GM13977 (cell line): ENCODE measurements around the gene MOK.
A peak's percentile ranks its signal among the peaks of the same experiment; 100 is the strongest.

Experiments
- DNase-seq: peaks from one replicate; pipeline ENCODE4 v3.0.0; 2012; ENCODE audit warnings: low spot score
- CTCF ChIP-seq: IDR thresholded peaks from 2 replicates; pipeline ENCODE4 v1.5.1; 2012; ENCODE audit warnings: mild to moderate bottlenecking, control low read depth; ENCODE audit not compliant: insufficient read depth; ENCODE audit errors: extremely low read depth, missing control alignments
- in situ Hi-C: fragments of 300-500 bp; cut with MboI; formaldehyde crosslinking; loops from one replicate; pipeline ENCODE4 v1.12.0; 2022; ENCODE audit warnings: low sequenced_read_pairs, low pct_unique_long_range_greater_than_20kb, mixed read lengths, inconsistent platforms; ENCODE audit not compliant: unreplicated experiment

MOK gene

GRCh38 chr14:102323102-102323501, 18.1 kb upstream of the MOK start:
- in situ Hi-C loops: loop anchor here (25.0 kb wide), 2 partner anchors 361 to 611 kb away; partner anchors contain the start of gene DYNC1H1
- no peak for DNase-seq
- TF ChIP-seq CTCF: peak; percentile 49

GRCh38 chr14:102321456-102322422, 16.8 kb upstream of the MOK start:
- DNase-seq: no peak
- in situ Hi-C loops: loop anchor here (25.0 kb wide), 2 partner anchors 359 to 609 kb away; partner anchors contain the start of gene DYNC1H1
- no peak for TF ChIP-seq CTCF

GRCh38 chr14:102320671-102321455, 15.9 kb upstream of the MOK start:
- in situ Hi-C loops: loop anchor here (25.0 kb wide), 2 partner anchors 359 to 609 kb away; partner anchors contain the start of gene DYNC1H1
- no peak for DNase-seq
- no peak for TF ChIP-seq CTCF

GRCh38 chr14:102320033-102320660, 15.2 kb upstream of the MOK start:
- peak; percentile 60 for DNase-seq
- in situ Hi-C loops: loop anchor here (25.0 kb wide), 2 partner anchors 358 to 608 kb away; partner anchors contain the start of gene DYNC1H1
- TF ChIP-seq CTCF: no peak

- peak; percentile 95 for DNase-seq
- in situ Hi-C loops: loop anchor here (25.0 kb wide), 2 partner anchors 357 to 607 kb away; partner anchors contain the start of gene DYNC1H1
- no peak for TF ChIP-seq CTCF
Measured at GRCh38 chr14:102319351-102320032, 14.5 kb upstream of the MOK start, which contains the start of gene ZNF839. Gene ZNF839 (plus strand): TSS chr14:102319746. CDS start chr14:102319766, 20 bp downstream.
